GM23338 (cell line): ENCODE data around the gene DECR2. TPM values are rescaled to one million over a fixed set of nuclear protein-coding genes. Genes with fewer than 3 reads are reported as not detected.

Source experiments
- ATAC-seq: fragments of 200-7000 bp; cut with Tn5 transposase; 3 replicates; pipeline ENCODE4 v1.9.1; 2020
- DNase-seq: peaks from one replicate; pipeline ENCODE4 v3.0.0-alpha.2; 2015; ENCODE audit warnings: low spot score
- H2AFZ ChIP-seq: fragments of 200-600 bp; sonication (generic); 2 replicates; pipeline ENCODE4 v1.8.0; 2016; ENCODE audit warnings: antibody characterized with exemption, mild to moderate bottlenecking, moderate library complexity
- H3F3A ChIP-seq: fragments of 200-600 bp; sonication (generic); replicated peaks from 2 replicates; pipeline ENCODE4 v1.8.0; 2017; ENCODE audit warnings: antibody characterized with exemption, mixed run types, low read depth
- H3K27ac ChIP-seq: fragments of 200-600 bp; sonication (generic); 2 replicates; pipeline ENCODE4 v1.6.1; 2016; ENCODE audit warnings: low read depth
- H3K27me3 ChIP-seq: fragments of 200-600 bp; sonication (generic); 2 replicates; pipeline ENCODE4 v1.8.0; 2016; ENCODE audit warnings: mild to moderate bottlenecking, mixed run types, moderate library complexity; ENCODE audit not compliant: insufficient read depth
- H3K36me3 ChIP-seq: fragments of 200-600 bp; sonication (generic); 2 replicates; pipeline ENCODE4 v1.8.0; 2016; ENCODE audit warnings: mild to moderate bottlenecking; ENCODE audit not compliant: insufficient read depth
- H3K4me1 ChIP-seq: fragments of 200-600 bp; sonication (generic); 2 replicates; pipeline ENCODE4 v1.8.0; 2016; ENCODE audit warnings: mild to moderate bottlenecking, moderate library complexity; ENCODE audit not compliant: insufficient read depth
- H3K4me2 ChIP-seq: fragments of 200-600 bp; sonication (generic); 2 replicates; pipeline ENCODE4 v1.7.1; 2017; ENCODE audit warnings: mixed run types
- H3K4me3 ChIP-seq: fragments of 200-600 bp; sonication (generic); 2 replicates; pipeline ENCODE4 v1.6.1; 2016; ENCODE audit warnings: mixed run types
- H3K79me2 ChIP-seq: fragments of 200-600 bp; sonication (generic); replicated peaks from 2 replicates; pipeline ENCODE4 v1.8.0; 2017; ENCODE audit warnings: mild to moderate bottlenecking; ENCODE audit not compliant: insufficient read depth
- H3K9me2 ChIP-seq: fragments of 200-600 bp; sonication (generic); 2 replicates; pipeline ENCODE4 v1.8.0; 2017; ENCODE audit not compliant: insufficient read depth
- H4K20me1 ChIP-seq: fragments of 200-600 bp; sonication (generic); replicated peaks from 2 replicates; pipeline ENCODE4 v1.8.0; 2017; ENCODE audit warnings: mild to moderate bottlenecking; ENCODE audit not compliant: insufficient read depth
- H3K27ac Mint-ChIP-seq: 2 replicates; pipeline ENCODE4 v1.8.0; 2020; ENCODE audit warnings: inconsistent platforms, mild to moderate bottlenecking, moderate library complexity, mixed read lengths
- H3K27me3 Mint-ChIP-seq: 3 replicates; pipeline ENCODE4 v1.8.0; 2022; ENCODE audit warnings: low read depth, mild to moderate bottlenecking, moderate library complexity, mixed read lengths, inconsistent platforms; ENCODE audit not compliant: insufficient read depth, poor library complexity
- H3K36me3 Mint-ChIP-seq: 3 replicates; pipeline ENCODE4 v1.8.0; 2021; ENCODE audit warnings: low read depth, mild to moderate bottlenecking, inconsistent platforms, moderate library complexity, mixed read lengths
- H3K4me1 Mint-ChIP-seq: 3 replicates; pipeline ENCODE4 v1.8.0; 2020; ENCODE audit warnings: mild to moderate bottlenecking, inconsistent platforms, mixed read lengths
- H3K4me3 Mint-ChIP-seq: 3 replicates; pipeline ENCODE4 v1.8.0; 2021; ENCODE audit warnings: moderate library complexity, mild to moderate bottlenecking, inconsistent platforms, mixed read lengths
- H3K9me3 Mint-ChIP-seq: 3 replicates; pipeline ENCODE4 v1.8.0; 2020; ENCODE audit warnings: moderate library complexity, mild to moderate bottlenecking, inconsistent platforms, mixed read lengths
- CREB1 ChIP-seq: fragments of 250-450 bp; sonication (Bioruptor Pico); IDR thresholded peaks from 2 replicates; pipeline ENCODE4 v1.5.0; 2020; ENCODE audit warnings: low read depth, mild to moderate bottlenecking, moderate library complexity
- EZH2 ChIP-seq: fragments of 200-600 bp; sonication (generic); IDR thresholded peaks from one replicate; pipeline ENCODE4 v1.8.0; 2017; ENCODE audit warnings: antibody characterized with exemption, mild to moderate bottlenecking, low read depth; ENCODE audit not compliant: unreplicated experiment
- EZH2phosphoT487 ChIP-seq: fragments of 200-600 bp; sonication (generic); IDR thresholded peaks from one replicate; pipeline ENCODE4 v1.8.1; 2018; ENCODE audit warnings: antibody characterized with exemption; ENCODE audit not compliant: unreplicated experiment
- JUNB ChIP-seq: IDR thresholded peaks from one replicate; pipeline ENCODE4 v1.6.1; 2016; ENCODE audit warnings: antibody characterized with exemption; ENCODE audit not compliant: unreplicated experiment
- NANOG ChIP-seq: IDR thresholded peaks from 2 replicates; pipeline ENCODE4 v1.6.1; 2016; ENCODE audit warnings: antibody characterized with exemption, borderline replicate concordance
- POLR2AphosphoS5 ChIP-seq: IDR thresholded peaks from 2 replicates; pipeline ENCODE4 v1.6.1; 2016; ENCODE audit warnings: antibody characterized with exemption, low read depth
- STAT1 ChIP-seq: IDR thresholded peaks from one replicate; pipeline ENCODE4 v1.6.1; 2016; ENCODE audit warnings: antibody characterized with exemption; ENCODE audit not compliant: unreplicated experiment
- ZNF114 ChIP-seq: fragments of 250-450 bp; sonication (Bioruptor Pico); IDR thresholded peaks from 2 replicates; pipeline ENCODE4 v1.5.0; 2020; ENCODE audit warnings: mild to moderate bottlenecking, moderate library complexity
- ZNF331 ChIP-seq: fragments of 250-450 bp; sonication (Bioruptor Pico); IDR thresholded peaks from 2 replicates; pipeline ENCODE4 v1.5.0; 2020; ENCODE audit warnings: low read depth, mild to moderate bottlenecking, moderate library complexity
- polyA plus RNA-seq: library from polyadenylated mRNA; unstranded; fragments of >200 nt; fragmentation: Nextera tagmentation; extraction: Ambion mirVana; gene quantifications from 2 replicates; pipeline ENCODE4 v1.2.1, GENCODE V29; 2016
- total RNA-seq: library from RNA; depleted of rRNA; stranded (reverse); fragments of >200 nt; shearing (Covaris generic); gene quantifications from 2 replicates; pipeline ENCODE4 v1.2.3, GENCODE V29; 2014
- TF ChIP-seq, protein P1 (sequence below): fragments of 250-450 bp; sonication (Bioruptor Pico); IDR thresholded peaks from 2 replicates; pipeline ENCODE4 v1.5.0; 2020; ENCODE audit warnings: mild to moderate bottlenecking, moderate library complexity
- TF ChIP-seq, protein P2 (sequence below), 2 experiments: fragments of 200-600 bp in 1 of 2; sonication (generic) in 1 of 2; conservative IDR thresholded peaks; 2 replicates each; pipeline versions ENCODE4 v1.5.1 to v1.6.1; 2016 to 2017; ENCODE audit warnings: antibody characterized with exemption in 2 of 2, low read depth in 2 of 2, mild to moderate bottlenecking in 2 of 2, moderate library complexity in 1 of 2
- TF ChIP-seq, protein P3 (sequence below): IDR thresholded peaks from 2 replicates; pipeline ENCODE4 v1.6.1; 2016; ENCODE audit warnings: antibody characterized with exemption
- TF ChIP-seq, protein P4 (sequence below): IDR thresholded peaks from one replicate; pipeline ENCODE4 v1.6.1; 2018; ENCODE audit warnings: antibody characterized with exemption; ENCODE audit not compliant: unreplicated experiment

DECR2 gene
- total and polyA plus RNA-seq, 2 experiments from 2014 or later = 20.3 to 26.9 TPM

DNA sequence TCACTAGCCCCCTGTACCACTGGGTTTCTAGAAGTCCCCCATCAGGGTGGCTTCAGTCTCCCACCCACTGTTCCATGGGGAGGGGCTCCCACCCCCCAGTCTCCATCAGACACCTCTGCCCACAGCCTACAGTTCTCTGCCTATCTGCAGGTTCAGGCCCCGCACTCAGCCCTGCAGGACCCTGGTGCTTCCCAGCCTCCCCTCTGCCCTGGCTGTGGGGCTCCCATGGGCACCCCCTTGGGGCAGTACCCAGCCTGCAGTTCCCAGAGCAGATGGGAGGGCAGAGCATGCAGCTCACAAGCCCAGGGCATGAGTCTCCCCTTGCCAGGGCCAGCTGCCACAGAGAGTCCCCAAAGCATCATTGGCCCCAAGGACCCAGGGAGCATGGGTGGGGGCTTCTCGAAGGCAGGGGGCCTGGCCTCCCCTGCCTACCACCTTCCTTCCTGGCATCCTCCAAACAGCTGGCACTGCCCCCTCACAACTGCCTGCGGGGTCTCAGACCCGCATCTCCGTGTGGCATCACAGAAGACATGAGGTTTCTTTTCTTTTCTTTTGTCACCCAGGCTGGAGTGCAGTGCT is 28.6 kb upstream of the DECR2 start:
- H3K36me3 ChIP-seq = peaks cover 3% of the 10 kb centered on the region; the same call in 1 of the 2 replicates
- peaks cover 17% of the 10 kb centered on the region for H3K36me3 Mint-ChIP-seq
- TF ChIP-seq ZNF114 (CRISPR knock-in tag) = no peak
- TF ChIP-seq, protein P1, sequence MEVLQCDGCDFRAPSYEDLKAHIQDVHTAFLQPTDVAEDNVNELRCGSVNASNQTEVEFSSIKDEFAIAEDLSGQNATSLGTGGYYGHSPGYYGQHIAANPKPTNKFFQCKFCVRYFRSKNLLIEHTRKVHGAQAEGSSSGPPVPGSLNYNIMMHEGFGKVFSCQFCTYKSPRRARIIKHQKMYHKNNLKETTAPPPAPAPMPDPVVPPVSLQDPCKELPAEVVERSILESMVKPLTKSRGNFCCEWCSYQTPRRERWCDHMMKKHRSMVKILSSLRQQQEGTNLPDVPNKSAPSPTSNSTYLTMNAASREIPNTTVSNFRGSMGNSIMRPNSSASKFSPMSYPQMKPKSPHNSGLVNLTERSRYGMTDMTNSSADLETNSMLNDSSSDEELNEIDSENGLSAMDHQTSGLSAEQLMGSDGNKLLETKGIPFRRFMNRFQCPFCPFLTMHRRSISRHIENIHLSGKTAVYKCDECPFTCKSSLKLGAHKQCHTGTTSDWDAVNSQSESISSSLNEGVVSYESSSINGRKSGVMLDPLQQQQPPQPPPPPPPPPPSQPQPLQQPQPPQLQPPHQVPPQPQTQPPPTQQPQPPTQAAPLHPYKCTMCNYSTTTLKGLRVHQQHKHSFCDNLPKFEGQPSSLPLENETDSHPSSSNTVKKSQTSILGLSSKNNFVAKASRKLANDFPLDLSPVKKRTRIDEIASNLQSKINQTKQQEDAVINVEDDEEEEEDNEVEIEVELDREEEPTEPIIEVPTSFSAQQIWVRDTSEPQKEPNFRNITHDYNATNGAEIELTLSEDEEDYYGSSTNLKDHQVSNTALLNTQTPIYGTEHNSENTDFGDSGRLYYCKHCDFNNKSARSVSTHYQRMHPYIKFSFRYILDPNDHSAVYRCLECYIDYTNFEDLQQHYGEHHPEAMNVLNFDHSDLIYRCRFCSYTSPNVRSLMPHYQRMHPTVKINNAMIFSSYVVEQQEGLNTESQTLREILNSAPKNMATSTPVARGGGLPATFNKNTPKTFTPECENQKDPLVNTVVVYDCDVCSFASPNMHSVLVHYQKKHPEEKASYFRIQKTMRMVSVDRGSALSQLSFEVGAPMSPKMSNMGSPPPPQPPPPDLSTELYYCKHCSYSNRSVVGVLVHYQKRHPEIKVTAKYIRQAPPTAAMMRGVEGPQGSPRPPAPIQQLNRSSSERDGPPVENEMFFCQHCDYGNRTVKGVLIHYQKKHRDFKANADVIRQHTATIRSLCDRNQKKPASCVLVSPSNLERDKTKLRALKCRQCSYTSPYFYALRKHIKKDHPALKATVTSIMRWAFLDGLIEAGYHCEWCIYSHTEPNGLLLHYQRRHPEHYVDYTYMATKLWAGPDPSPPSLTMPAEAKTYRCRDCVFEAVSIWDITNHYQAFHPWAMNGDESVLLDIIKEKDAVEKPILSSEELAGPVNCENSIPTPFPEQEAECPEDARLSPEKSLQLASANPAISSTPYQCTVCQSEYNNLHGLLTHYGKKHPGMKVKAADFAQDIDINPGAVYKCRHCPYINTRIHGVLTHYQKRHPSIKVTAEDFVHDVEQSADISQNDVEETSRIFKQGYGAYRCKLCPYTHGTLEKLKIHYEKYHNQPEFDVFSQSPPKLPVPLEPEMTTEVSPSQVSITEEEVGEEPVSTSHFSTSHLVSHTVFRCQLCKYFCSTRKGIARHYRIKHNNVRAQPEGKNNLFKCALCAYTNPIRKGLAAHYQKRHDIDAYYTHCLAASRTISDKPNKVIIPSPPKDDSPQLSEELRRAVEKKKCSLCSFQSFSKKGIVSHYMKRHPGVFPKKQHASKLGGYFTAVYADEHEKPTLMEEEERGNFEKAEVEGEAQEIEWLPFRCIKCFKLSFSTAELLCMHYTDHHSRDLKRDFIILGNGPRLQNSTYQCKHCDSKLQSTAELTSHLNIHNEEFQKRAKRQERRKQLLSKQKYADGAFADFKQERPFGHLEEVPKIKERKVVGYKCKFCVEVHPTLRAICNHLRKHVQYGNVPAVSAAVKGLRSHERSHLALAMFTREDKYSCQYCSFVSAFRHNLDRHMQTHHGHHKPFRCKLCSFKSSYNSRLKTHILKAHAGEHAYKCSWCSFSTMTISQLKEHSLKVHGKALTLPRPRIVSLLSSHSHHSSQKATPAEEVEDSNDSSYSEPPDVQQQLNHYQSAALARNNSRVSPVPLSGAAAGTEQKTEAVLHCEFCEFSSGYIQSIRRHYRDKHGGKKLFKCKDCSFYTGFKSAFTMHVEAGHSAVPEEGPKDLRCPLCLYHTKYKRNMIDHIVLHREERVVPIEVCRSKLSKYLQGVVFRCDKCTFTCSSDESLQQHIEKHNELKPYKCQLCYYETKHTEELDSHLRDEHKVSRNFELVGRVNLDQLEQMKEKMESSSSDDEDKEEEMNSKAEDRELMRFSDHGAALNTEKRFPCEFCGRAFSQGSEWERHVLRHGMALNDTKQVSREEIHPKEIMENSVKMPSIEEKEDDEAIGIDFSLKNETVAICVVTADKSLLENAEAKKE (CRISPR knock-in tag) = no peak
- no peak for TF ChIP-seq EZH2phosphoT487
- TF ChIP-seq, protein P2, sequence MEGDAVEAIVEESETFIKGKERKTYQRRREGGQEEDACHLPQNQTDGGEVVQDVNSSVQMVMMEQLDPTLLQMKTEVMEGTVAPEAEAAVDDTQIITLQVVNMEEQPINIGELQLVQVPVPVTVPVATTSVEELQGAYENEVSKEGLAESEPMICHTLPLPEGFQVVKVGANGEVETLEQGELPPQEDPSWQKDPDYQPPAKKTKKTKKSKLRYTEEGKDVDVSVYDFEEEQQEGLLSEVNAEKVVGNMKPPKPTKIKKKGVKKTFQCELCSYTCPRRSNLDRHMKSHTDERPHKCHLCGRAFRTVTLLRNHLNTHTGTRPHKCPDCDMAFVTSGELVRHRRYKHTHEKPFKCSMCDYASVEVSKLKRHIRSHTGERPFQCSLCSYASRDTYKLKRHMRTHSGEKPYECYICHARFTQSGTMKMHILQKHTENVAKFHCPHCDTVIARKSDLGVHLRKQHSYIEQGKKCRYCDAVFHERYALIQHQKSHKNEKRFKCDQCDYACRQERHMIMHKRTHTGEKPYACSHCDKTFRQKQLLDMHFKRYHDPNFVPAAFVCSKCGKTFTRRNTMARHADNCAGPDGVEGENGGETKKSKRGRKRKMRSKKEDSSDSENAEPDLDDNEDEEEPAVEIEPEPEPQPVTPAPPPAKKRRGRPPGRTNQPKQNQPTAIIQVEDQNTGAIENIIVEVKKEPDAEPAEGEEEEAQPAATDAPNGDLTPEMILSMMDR (conservative IDR thresholded peaks at IDR 0.05; ENCODE audit: low read depth in 2 of 2) = no peak
- TF ChIP-seq STAT1 = no peak
- TF ChIP-seq, protein P3, sequence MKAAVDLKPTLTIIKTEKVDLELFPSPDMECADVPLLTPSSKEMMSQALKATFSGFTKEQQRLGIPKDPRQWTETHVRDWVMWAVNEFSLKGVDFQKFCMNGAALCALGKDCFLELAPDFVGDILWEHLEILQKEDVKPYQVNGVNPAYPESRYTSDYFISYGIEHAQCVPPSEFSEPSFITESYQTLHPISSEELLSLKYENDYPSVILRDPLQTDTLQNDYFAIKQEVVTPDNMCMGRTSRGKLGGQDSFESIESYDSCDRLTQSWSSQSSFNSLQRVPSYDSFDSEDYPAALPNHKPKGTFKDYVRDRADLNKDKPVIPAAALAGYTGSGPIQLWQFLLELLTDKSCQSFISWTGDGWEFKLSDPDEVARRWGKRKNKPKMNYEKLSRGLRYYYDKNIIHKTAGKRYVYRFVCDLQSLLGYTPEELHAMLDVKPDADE = no peak
- no peak for TF ChIP-seq JUNB
- TF ChIP-seq POLR2AphosphoS5 = no peak
- TF ChIP-seq CREB1 = no peak
- TF ChIP-seq ZNF331 (CRISPR knock-in tag) = no peak
- TF ChIP-seq NANOG = no peak
- TF ChIP-seq, protein P4, sequence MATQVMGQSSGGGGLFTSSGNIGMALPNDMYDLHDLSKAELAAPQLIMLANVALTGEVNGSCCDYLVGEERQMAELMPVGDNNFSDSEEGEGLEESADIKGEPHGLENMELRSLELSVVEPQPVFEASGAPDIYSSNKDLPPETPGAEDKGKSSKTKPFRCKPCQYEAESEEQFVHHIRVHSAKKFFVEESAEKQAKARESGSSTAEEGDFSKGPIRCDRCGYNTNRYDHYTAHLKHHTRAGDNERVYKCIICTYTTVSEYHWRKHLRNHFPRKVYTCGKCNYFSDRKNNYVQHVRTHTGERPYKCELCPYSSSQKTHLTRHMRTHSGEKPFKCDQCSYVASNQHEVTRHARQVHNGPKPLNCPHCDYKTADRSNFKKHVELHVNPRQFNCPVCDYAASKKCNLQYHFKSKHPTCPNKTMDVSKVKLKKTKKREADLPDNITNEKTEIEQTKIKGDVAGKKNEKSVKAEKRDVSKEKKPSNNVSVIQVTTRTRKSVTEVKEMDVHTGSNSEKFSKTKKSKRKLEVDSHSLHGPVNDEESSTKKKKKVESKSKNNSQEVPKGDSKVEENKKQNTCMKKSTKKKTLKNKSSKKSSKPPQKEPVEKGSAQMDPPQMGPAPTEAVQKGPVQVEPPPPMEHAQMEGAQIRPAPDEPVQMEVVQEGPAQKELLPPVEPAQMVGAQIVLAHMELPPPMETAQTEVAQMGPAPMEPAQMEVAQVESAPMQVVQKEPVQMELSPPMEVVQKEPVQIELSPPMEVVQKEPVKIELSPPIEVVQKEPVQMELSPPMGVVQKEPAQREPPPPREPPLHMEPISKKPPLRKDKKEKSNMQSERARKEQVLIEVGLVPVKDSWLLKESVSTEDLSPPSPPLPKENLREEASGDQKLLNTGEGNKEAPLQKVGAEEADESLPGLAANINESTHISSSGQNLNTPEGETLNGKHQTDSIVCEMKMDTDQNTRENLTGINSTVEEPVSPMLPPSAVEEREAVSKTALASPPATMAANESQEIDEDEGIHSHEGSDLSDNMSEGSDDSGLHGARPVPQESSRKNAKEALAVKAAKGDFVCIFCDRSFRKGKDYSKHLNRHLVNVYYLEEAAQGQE = no peak
- TF ChIP-seq EZH2 = no peak
- no peaks in the 10 kb centered on the region for H3K9me3 Mint-ChIP-seq
- H4K20me1 ChIP-seq = no peaks in the 10 kb centered on the region; the same call in none of the 2 replicates
- no peak for ATAC-seq
- H3K4me2 ChIP-seq = no peak overlapping the region
- H3K27me3 ChIP-seq = no peaks in the 10 kb centered on the region
- H3K4me1 ChIP-seq = peaks cover 4% of the 10 kb centered on the region; the same call in 1 of the 2 replicates
- H2AFZ ChIP-seq = no peak overlapping the region
- no peaks in the 10 kb centered on the region; the same call in 1 of the 2 replicates for H3K79me2 ChIP-seq
- peaks cover 12% of the 10 kb centered on the region; the same call in 1 of the 3 replicates for H3K4me1 Mint-ChIP-seq
- DNase-seq = no peak
- H3K4me3 ChIP-seq = no peak overlapping the region
- H3K27ac Mint-ChIP-seq = no peak overlapping the region
- H3K27me3 Mint-ChIP-seq = peaks cover 7% of the 10 kb centered on the region
- H3K9me2 ChIP-seq = no peaks in the 10 kb centered on the region
- H3K4me3 Mint-ChIP-seq = no peak overlapping the region
- no peak overlapping the region for H3K27ac ChIP-seq
- H3F3A ChIP-seq = peaks cover 4% of the 10 kb centered on the region
